Bronchial epithelial cell (primary cell): Measurements from ENCODE around the gene LRP1B. TPM values are rescaled to one million over a fixed set of nuclear protein-coding genes. Genes with fewer than 3 reads are reported as not detected.
A peak's percentile ranks its signal among the peaks of the same experiment; 100 is the strongest.

ENCODE experiments used
- DNase-seq: peaks from one replicate; pipeline ENCODE4 v3.0.0-alpha.2; 2010; ENCODE audit warnings: low read depth
- FAIRE-seq: peaks from 2 replicates; lab custom pipeline; 2011; peaks lifted over from hg19 to GRCh38; lab: Jason Lieb, UNC
- H3K27me3 ChIP-seq: 2 replicates; pipeline ENCODE4 v1.5.1; 2011; ENCODE audit warnings: low read length; ENCODE audit not compliant: control insufficient read depth, insufficient read depth
- H3K36me3 ChIP-seq: 2 replicates; pipeline ENCODE4 v1.5.1; 2011; ENCODE audit warnings: low read length; ENCODE audit not compliant: control insufficient read depth, insufficient read depth
- H3K4me3 ChIP-seq: 2 replicates; pipeline ENCODE4 v1.5.1; 2011; ENCODE audit warnings: mild to moderate bottlenecking, low read depth, low read length, control low read depth
- total RNA-seq: library from RNA; depleted of rRNA; stranded (reverse); fragments of >200 nt; gene quantifications from 2 replicates; pipeline ENCODE4 v1.2.1, GENCODE V29; 2014
- TF ChIP-seq, protein P1 (sequence below): IDR thresholded peaks from 2 replicates; pipeline ENCODE4 v1.5.1; 2011; ENCODE audit warnings: mild to moderate bottlenecking, moderate library complexity, low read length, control low read depth, inconsistent platforms; ENCODE audit not compliant: insufficient read depth, severe bottlenecking

Gene LRP1B
- total RNA-seq, 1 donor from 2014 or later = under 0.01 TPM

GRCh38 chr2:140542627-140543026 lies 1588.2 kb downstream of the LRP1B start:
- H3K4me3 ChIP-seq = no peak overlapping the region
- H3K27me3 ChIP-seq = no peaks in the 10 kb centered on the region
- TF ChIP-seq, protein P1, sequence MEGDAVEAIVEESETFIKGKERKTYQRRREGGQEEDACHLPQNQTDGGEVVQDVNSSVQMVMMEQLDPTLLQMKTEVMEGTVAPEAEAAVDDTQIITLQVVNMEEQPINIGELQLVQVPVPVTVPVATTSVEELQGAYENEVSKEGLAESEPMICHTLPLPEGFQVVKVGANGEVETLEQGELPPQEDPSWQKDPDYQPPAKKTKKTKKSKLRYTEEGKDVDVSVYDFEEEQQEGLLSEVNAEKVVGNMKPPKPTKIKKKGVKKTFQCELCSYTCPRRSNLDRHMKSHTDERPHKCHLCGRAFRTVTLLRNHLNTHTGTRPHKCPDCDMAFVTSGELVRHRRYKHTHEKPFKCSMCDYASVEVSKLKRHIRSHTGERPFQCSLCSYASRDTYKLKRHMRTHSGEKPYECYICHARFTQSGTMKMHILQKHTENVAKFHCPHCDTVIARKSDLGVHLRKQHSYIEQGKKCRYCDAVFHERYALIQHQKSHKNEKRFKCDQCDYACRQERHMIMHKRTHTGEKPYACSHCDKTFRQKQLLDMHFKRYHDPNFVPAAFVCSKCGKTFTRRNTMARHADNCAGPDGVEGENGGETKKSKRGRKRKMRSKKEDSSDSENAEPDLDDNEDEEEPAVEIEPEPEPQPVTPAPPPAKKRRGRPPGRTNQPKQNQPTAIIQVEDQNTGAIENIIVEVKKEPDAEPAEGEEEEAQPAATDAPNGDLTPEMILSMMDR = no peak
- DNase-seq (no peak), FAIRE-seq (no peak)
- no peaks in the 10 kb centered on the region for H3K36me3 ChIP-seq

DNA sequence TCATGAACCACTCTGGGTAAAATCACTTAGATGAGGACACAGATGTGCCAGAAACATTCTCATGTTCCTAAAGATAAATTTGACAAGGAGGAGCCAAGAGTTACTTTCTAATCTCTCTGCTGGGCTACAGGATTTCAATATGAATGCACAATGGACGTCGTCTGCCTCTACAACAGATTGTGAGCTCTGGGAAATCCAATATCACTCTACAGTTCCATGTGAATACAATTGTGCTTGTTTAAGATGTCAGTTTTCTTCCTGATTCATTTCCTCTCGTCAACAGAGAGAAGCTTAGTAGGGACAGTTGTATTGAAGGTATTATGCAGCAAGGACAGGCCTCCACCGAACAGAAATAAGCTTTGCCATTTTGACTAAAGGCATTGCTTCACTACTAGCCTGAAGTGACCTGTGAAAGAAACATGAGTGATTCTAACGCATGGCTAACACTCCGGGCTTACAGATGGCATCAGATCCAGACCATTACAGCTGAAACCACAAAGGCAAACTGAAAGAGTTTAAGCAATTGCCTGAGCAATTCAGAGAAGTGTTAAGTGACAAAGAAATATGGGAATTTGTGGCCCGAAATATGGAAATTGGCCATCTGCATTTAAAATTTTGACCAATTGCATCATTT lies 1591.5 kb downstream of the LRP1B start:
- Histone ChIP-seq H3K4me3 (no peak overlapping the region), H3K27me3 (no peaks in the 10 kb centered on the region), H3K36me3 (no peaks in the 10 kb centered on the region)
- TF ChIP-seq, protein P1 = no peak
- no peak for FAIRE-seq
- DNase-seq = no peak

DNA sequence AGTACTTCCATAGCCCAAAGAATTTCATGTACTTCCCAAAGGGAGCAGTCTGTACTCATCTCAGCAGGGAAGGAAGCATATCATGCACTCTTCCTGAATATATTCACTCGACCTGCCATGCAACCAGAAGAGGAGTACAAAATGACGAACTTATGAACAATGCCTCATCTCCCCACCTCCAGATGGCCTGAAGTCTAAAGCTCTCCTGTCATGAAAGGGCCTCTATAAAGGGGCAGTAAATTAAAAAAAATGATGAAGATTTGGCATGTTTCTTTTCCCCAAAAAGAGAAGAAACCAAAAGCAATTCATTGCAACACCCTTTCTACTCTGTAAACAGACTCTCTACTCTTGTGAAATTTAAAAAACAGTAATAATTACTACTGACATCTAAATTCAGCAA lies 1601.1 kb downstream of the LRP1B start:
- no peaks in the 10 kb centered on the region for H3K27me3 ChIP-seq
- FAIRE-seq = no peak

DNA sequence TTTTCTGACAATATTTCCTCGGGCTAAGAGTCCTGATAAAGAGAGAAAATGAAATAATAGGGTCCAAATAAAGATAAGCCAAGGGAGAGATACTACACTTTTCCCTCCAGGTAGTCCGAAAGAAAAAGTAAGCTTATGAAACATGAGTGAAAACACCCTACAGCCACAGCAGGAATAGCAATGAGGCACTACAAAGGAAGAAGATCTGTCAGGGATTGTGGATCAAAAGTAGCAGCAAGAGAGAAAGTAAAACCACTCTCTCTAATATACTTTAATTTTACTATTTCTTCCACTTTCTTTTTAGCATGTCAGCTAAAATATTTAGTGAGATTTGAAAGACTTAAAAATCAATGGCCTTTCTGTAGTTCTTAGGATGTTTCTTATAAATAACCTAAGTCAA lies 1601.8 kb downstream of the LRP1B start:
- Histone ChIP-seq H3K4me3 (no peak overlapping the region), H3K36me3 (no peaks in the 10 kb centered on the region), H3K27me3 (no peaks in the 10 kb centered on the region)
- FAIRE-seq (no peak), DNase-seq (no peak)
- TF ChIP-seq, protein P1 = no peak

More for the DNA sequence above, 1601.1 kb downstream of the LRP1B start:
- H3K36me3 ChIP-seq = no peaks in the 10 kb centered on the region
- TF ChIP-seq, protein P1 = no peak
- no peak for DNase-seq
- H3K4me3 ChIP-seq = no peak overlapping the region

DNA sequence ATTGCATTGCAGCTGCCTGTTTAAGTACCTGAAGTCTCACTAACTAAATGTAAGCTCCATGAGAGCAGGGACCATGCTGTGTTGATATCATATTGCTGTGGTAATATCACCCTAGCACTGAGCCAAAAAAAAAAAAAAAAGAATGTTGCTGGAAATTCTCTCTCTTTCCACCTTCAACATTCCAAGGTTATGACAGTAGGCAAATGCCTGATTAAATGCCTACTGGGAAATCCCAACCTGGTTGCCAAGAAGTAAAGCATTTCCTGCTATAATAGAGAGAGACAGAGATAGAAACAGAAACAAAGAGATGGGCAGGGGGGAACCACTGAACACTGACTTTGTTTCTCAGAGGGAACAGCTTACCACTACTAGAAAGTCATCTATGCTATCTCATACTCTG lies 1604.2 kb downstream of the LRP1B start:
- DNase-seq (peak; percentile 55), FAIRE-seq (no peak)
- Histone ChIP-seq H3K4me3 (no peak overlapping the region), H3K27me3 (no peaks in the 10 kb centered on the region), H3K36me3 (no peaks in the 10 kb centered on the region)
- TF ChIP-seq, protein P1 = no peak

DNA sequence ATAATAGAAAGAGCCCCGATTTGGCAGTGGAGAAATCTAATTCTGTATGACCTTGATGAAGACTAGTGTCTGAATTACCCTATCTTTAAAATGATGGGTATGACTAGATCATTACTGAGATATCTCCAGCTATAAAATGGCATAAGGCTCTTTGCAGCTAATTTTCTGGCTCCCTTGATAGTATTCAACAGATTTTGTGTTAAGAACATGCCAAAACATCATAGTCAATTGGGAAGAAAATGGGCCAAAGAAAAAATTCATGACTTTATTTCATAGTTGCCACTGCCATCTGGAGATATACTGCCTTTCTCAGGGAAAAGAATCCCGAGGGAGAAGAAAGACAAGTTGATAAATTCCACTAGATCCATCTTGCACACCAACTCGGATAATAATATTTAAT lies 1618.7 kb downstream of the LRP1B start:
- TF ChIP-seq, protein P1 = no peak
- H3K27me3 ChIP-seq = no peaks in the 10 kb centered on the region
- no peak overlapping the region for H3K4me3 ChIP-seq
- H3K36me3 ChIP-seq = no peaks in the 10 kb centered on the region
- DNase-seq (no peak), FAIRE-seq (no peak)
